HepG2 (cell line): ENCODE data around the gene XPNPEP3. TPM values are rescaled to one million over a fixed set of nuclear protein-coding genes. Genes with fewer than 3 reads are reported as not detected.

ENCODE experiments used
- ARNT2 ChIP-seq: sonication (generic); formaldehyde crosslinking; IDR thresholded peaks from 2 replicates; pipeline ENCODE4 v1.8.0; 2022; ENCODE audit warnings: mild to moderate bottlenecking, low read depth, missing genetic modification reagents, moderate library complexity
- BATF2 ChIP-seq: sonication (generic); formaldehyde crosslinking; IDR thresholded peaks from 2 replicates; pipeline ENCODE4 v1.8.0; 2022; ENCODE audit warnings: mild to moderate bottlenecking, missing genetic modification reagents, moderate library complexity
- FOXA1 ChIP-seq, 2 experiments: fragments of 450-650 bp in 1 of 2; sonication (generic) in 1 of 2; formaldehyde crosslinking in 1 of 2; IDR thresholded peaks; 2 replicates each; pipeline versions ENCODE4 v1.4.0 to v1.6.1; 2016 to 2020; ENCODE audit warnings: missing genetic modification reagents in 1 of 2
- GABPA ChIP-seq, 2 experiments: IDR thresholded peaks; 2 replicates each; pipeline ENCODE4 v1.6.1; 2011 to 2016; ENCODE audit warnings: low read depth in 2 of 2, low read length in 1 of 2, missing biosample characterization in 1 of 2, missing genetic modification characterization in 1 of 2
- GATAD1 ChIP-seq: IDR thresholded peaks from 2 replicates; pipeline ENCODE4 v1.6.1; 2016; ENCODE audit warnings: missing genetic modification reagents, missing compliant biosample characterization
- HDAC2 ChIP-seq: sonication (generic); formaldehyde crosslinking; IDR thresholded peaks from 2 replicates; pipeline ENCODE4 v1.4.0; 2020; ENCODE audit warnings: missing genetic modification reagents
- HOMEZ ChIP-seq: IDR thresholded peaks from 2 replicates; pipeline ENCODE4 v1.6.1; 2016; ENCODE audit warnings: low read depth
- IKZF4 ChIP-seq: sonication (generic); formaldehyde crosslinking; IDR thresholded peaks from 2 replicates; pipeline ENCODE4 v1.5.1; 2020; ENCODE audit warnings: borderline replicate concordance, mild to moderate bottlenecking, low read depth, missing genetic modification reagents; ENCODE audit errors: not compliant biosample characterization
- NFYB ChIP-seq: sonication (generic); formaldehyde crosslinking; IDR thresholded peaks from 2 replicates; pipeline ENCODE4 v1.4.0; 2020; ENCODE audit warnings: missing genetic modification reagents
- RARA ChIP-seq: IDR thresholded peaks from 2 replicates; pipeline ENCODE4 v1.6.1; 2016; ENCODE audit warnings: missing genetic modification reagents, missing compliant biosample characterization
- RORA ChIP-seq: sonication (generic); formaldehyde crosslinking; IDR thresholded peaks from 2 replicates; pipeline ENCODE4 v1.5.0; 2020; ENCODE audit warnings: mild to moderate bottlenecking, missing genetic modification reagents, moderate library complexity
- TCF12 ChIP-seq, 2 experiments: fragments of 450-650 bp in 1 of 2; sonication (generic) in 1 of 2; formaldehyde crosslinking in 1 of 2; IDR thresholded peaks; 2 replicates each; pipeline versions ENCODE4 v1.6.1 to v1.8.0; 2017 to 2022; ENCODE audit warnings: antibody characterized with exemption in 1 of 2, mild to moderate bottlenecking in 1 of 2, missing genetic modification reagents in 1 of 2, moderate library complexity in 1 of 2
- TMF1 ChIP-seq: sonication (generic); formaldehyde crosslinking; IDR thresholded peaks from 2 replicates; pipeline ENCODE4 v1.8.1; 2022; ENCODE audit warnings: low read depth, missing genetic modification reagents
- ZNF225 ChIP-seq: sonication (generic); formaldehyde crosslinking; IDR thresholded peaks from 2 replicates; pipeline ENCODE4 v1.4.0; 2020; ENCODE audit warnings: mild to moderate bottlenecking, missing genetic modification reagents
- ZNF235 ChIP-seq: sonication (generic); formaldehyde crosslinking; IDR thresholded peaks from 2 replicates; pipeline ENCODE4 v1.8.1; 2023; ENCODE audit warnings: mild to moderate bottlenecking, missing genetic modification reagents, borderline replicate concordance
- ZNF317 ChIP-seq: sonication (generic); formaldehyde crosslinking; IDR thresholded peaks from 2 replicates; pipeline ENCODE4 v1.5.0; 2020; ENCODE audit warnings: mild to moderate bottlenecking, missing genetic modification reagents
- ZNF350 ChIP-seq: sonication (generic); formaldehyde crosslinking; IDR thresholded peaks from 2 replicates; pipeline ENCODE4 v1.4.0; 2020; ENCODE audit warnings: mild to moderate bottlenecking, low read depth, missing genetic modification reagents, borderline replicate concordance
- ZNF83 ChIP-seq: sonication (generic); formaldehyde crosslinking; IDR thresholded peaks from 2 replicates; pipeline ENCODE4 v1.4.0; 2020; ENCODE audit warnings: missing genetic modification reagents, mild to moderate bottlenecking, borderline replicate concordance
- polyA plus RNA-seq, 8 experiments: library from polyadenylated mRNA; depleted of rRNA in 3 of 8; stranded (reverse) in 7 of 8; unstranded in 1 of 8; fragments of >200 nt; fragmentation: Illumina TruSeq in 4 of 8; extraction: Trizol in 4 of 8; gene quantifications; 2 replicates each; pipeline versions ENCODE4 v1.2.1 to v1.2.3, GENCODE V29; 2011 to 2016; ENCODE audit warnings: low read depth in 4 of 8, missing spikeins in 1 of 8, mixed read lengths in 1 of 8; ENCODE audit not compliant: insufficient read depth in 1 of 8
- total RNA-seq, 5 experiments: library from RNA; depleted of rRNA; stranded (reverse); fragments of >200 nt; fragmentation: Illumina TruSeq; extraction: Trizol; gene quantifications; 2 replicates each; pipeline ENCODE4 v1.2.3, GENCODE V29; 2016; ENCODE audit warnings: low read depth in 1 of 5
- TF ChIP-seq, protein P1 (sequence below): sonication (generic); formaldehyde crosslinking; IDR thresholded peaks from 2 replicates; pipeline ENCODE4 v1.5.0; 2020; ENCODE audit warnings: mild to moderate bottlenecking, missing genetic modification reagents
- TF ChIP-seq, protein P2 (sequence below): sonication (generic); formaldehyde crosslinking; IDR thresholded peaks from 2 replicates; pipeline ENCODE4 v1.4.0; 2020; ENCODE audit warnings: missing genetic modification reagents
- TF ChIP-seq, protein P3 (sequence below): sonication (generic); formaldehyde crosslinking; IDR thresholded peaks from 2 replicates; pipeline ENCODE4 v1.4.0; 2020; ENCODE audit warnings: missing genetic modification reagents

The XPNPEP3 gene
- total and polyA plus RNA-seq, 2 of the 13 experiments (the other 11 are each of a cell fraction or from before 2014, with no cell fraction given), result 10.3 to 14.0 TPM

DNA sequence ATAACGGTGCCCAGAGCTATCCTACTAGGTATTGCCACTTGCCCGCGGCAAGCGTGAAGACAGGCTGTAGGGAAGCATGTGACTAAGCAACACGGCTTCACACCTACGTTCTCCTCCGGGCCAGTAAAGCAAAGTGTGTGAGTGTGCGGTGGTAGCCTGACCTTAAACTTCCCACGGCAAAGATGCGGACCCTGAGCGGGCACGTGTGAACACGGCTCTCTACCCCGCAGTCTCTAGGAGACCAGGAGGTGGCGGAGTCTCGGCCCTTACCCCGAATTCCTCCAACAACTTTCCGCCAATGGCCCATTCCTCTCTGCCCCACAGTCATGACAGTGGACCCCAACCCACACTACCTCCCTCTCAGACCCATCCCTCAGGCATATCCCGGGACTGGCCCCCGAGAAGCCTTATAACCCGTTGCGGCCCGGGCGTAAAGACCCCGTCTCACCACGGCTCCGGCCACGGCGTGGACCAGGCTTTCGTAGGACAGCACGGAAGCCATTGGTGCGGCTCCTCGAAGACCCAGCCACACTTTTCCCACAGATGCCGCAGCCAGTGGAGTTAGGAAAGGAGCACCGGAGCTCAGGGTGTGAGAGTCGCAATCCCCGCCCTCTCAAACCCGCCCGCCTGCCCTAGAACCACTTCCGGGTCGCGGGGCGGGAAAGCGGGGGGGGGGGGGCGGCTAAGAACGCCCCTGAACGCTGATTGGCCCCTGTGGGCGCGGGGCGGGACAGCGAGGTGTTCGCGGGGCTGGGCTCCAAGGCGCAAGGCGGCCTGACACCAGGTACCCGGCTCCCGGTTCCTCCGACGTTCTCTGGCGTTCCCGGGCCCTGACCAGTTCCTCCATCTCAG is 38.0 kb upstream of the XPNPEP3 start, which contains the start of gene SLC25A17 (continued):
- TF ChIP-seq HOMEZ (CRISPR knock-in tag) (0 out of 2 replicates have a peak, but pooled peaks have one; percentile 4), RORA (CRISPR knock-in tag) (no peak), ZNF83 (CRISPR knock-in tag) (0 out of 2 replicates have a peak, but pooled peaks have one; percentile 45), ZNF235 (CRISPR knock-in tag) (peak; percentile 78; the same call in 1 of the 2 replicates), GABPA (IDR thresholded peaks at IDR 0.05; ENCODE audit: low read depth, low read length) (peak; percentile 75), GABPA (CRISPR knock-in tag; IDR thresholded peaks at IDR 0.05; ENCODE audit: low read depth) (peak; percentile 95), RARA (CRISPR knock-in tag) (0 out of 2 replicates have a peak, but pooled peaks have one; percentile 35), ZNF225 (peak; percentile 46), TMF1 (no peak), ZNF317 (CRISPR knock-in tag) (0 out of 2 replicates have a peak, but pooled peaks have one; percentile 25), GATAD1 (CRISPR knock-in tag) (peak; percentile 56; the same call in 1 of the 2 replicates), HDAC2 (CRISPR knock-in tag) (peak; percentile 14; the same call in 1 of the 2 replicates), IKZF4 (CRISPR knock-in tag) (peak; percentile 47), ARNT2 (CRISPR knock-in tag) (0 out of 2 replicates have a peak, but pooled peaks have one; percentile 38), BATF2 (no peak), TCF12 (IDR thresholded peaks at IDR 0.05) (no peak), TCF12 (CRISPR knock-in tag; IDR thresholded peaks at IDR 0.05) (peak; percentile 83; the same call in 1 of the 2 replicates), NFYB (CRISPR knock-in tag) (peak; percentile 89), FOXA1 (IDR thresholded peaks at IDR 0.05) (no peak), FOXA1 (CRISPR knock-in tag; IDR thresholded peaks at IDR 0.05) (no peak), ZNF350 (CRISPR knock-in tag) (peak; percentile 66; the same call in 1 of the 2 replicates)
- TF ChIP-seq, protein P1, sequence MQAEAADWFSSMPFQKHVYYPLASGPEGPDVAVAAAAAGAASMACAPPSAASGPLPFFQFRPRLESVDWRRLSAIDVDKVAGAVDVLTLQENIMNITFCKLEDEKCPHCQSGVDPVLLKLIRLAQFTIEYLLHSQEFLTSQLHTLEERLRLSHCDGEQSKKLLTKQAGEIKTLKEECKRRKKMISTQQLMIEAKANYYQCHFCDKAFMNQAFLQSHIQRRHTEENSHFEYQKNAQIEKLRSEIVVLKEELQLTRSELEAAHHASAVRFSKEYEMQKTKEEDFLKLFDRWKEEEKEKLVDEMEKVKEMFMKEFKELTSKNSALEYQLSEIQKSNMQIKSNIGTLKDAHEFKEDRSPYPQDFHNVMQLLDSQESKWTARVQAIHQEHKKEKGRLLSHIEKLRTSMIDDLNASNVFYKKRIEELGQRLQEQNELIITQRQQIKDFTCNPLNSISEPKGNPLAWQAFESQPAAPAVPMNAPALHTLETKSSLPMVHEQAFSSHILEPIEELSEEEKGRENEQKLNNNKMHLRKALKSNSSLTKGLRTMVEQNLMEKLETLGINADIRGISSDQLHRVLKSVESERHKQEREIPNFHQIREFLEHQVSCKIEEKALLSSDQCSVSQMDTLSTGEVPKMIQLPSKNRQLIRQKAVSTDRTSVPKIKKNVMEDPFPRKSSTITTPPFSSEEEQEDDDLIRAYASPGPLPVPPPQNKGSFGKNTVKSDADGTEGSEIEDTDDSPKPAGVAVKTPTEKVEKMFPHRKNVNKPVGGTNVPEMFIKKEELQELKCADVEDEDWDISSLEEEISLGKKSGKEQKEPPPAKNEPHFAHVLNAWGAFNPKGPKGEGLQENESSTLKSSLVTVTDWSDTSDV (CRISPR knock-in tag), result peak; percentile 82; the same call in 1 of the 2 replicates
- TF ChIP-seq, protein P2, sequence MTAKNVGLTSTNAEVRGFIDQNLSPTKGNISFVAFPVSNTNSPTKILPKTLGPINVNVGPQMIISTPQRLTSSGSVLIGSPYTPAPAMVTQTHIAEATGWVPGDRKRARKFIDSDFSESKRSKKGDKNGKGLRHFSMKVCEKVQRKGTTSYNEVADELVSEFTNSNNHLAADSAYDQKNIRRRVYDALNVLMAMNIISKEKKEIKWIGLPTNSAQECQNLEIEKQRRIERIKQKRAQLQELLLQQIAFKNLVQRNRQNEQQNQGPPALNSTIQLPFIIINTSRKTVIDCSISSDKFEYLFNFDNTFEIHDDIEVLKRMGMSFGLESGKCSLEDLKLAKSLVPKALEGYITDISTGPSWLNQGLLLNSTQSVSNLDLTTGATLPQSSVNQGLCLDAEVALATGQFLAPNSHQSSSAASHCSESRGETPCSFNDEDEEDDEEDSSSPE (CRISPR knock-in tag), result peak; percentile 86
- TF ChIP-seq, protein P3, sequence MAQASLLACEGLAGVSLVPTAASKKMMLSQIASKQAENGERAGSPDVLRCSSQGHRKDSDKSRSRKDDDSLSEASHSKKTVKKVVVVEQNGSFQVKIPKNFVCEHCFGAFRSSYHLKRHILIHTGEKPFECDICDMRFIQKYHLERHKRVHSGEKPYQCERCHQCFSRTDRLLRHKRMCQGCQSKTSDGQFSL (CRISPR knock-in tag), result peak; percentile 97
